WTC11 (cell line): ENCODE measurements around the gene MTA1. TPM values are rescaled to one million over a fixed set of nuclear protein-coding genes. Genes with fewer than 3 reads are reported as not detected.
A peak's percentile ranks its signal among the peaks of the same experiment; 100 is the strongest.

Experiments
- ATAC-seq: fragments of 200-7000 bp; cut with Tn5 transposase; 2 replicates; pipeline ENCODE4 v1.10.0; 2021; ENCODE audit warnings: mild to moderate bottlenecking, moderate library complexity
- CTCF ChIA-PET: fragments of 300-600 bp; sonication (Branson Sonifier 250); formaldehyde crosslinking; loops from one replicate; lab custom pipeline; 2021; ENCODE audit warnings: antibody characterized with exemption; lab: Charles Lee
- POLR2A ChIA-PET: fragments of 350-600 bp; sonication (Branson Sonifier 250); formaldehyde crosslinking; loops from one replicate; lab custom pipeline; 2021; ENCODE audit warnings: antibody characterized with exemption; lab: Charles Lee
- DNase-seq: peaks from one replicate; pipeline ENCODE4 v3.0.0; 2021; ENCODE audit warnings: low spot score
- H3K27ac Mint-ChIP-seq: 2 replicates; pipeline ENCODE4 v1.8.0; 2021; ENCODE audit warnings: mixed read lengths
- H3K27me3 Mint-ChIP-seq: 2 replicates; pipeline ENCODE4 v1.8.0; 2021; ENCODE audit warnings: low read depth, mild to moderate bottlenecking, moderate library complexity, mixed read lengths
- H3K36me3 Mint-ChIP-seq: 2 replicates; pipeline ENCODE4 v1.8.0; 2021; ENCODE audit warnings: mixed read lengths
- H3K4me1 Mint-ChIP-seq: 2 replicates; pipeline ENCODE4 v1.8.0; 2022; ENCODE audit warnings: mixed read lengths
- H3K4me3 Mint-ChIP-seq: 2 replicates; pipeline ENCODE4 v1.8.0; 2021; ENCODE audit warnings: mild to moderate bottlenecking, moderate library complexity, mixed read lengths
- H3K9me3 Mint-ChIP-seq: 2 replicates; pipeline ENCODE4 v1.8.0; 2021; ENCODE audit warnings: mixed read lengths
- ATF1 ChIP-seq: sonication (generic); formaldehyde crosslinking; IDR thresholded peaks from 2 replicates; pipeline ENCODE4 v1.8.1; 2023; ENCODE audit warnings: mild to moderate bottlenecking, moderate library complexity, missing genetic modification reagents
- CBFB ChIP-seq: sonication (generic); formaldehyde crosslinking; IDR thresholded peaks from 2 replicates; pipeline ENCODE4 v1.8.1; 2022; ENCODE audit warnings: mild to moderate bottlenecking, low read depth, missing genetic modification reagents
- CREB1 ChIP-seq: sonication (generic); formaldehyde crosslinking; IDR thresholded peaks from 2 replicates; pipeline ENCODE4 v1.8.0; 2023; ENCODE audit warnings: mild to moderate bottlenecking, missing genetic modification reagents
- ELF4 ChIP-seq: sonication (generic); formaldehyde crosslinking; IDR thresholded peaks from 2 replicates; pipeline ENCODE4 v1.8.1; 2022; ENCODE audit warnings: low read depth, mild to moderate bottlenecking, moderate library complexity, missing genetic modification reagents
- ESRRA ChIP-seq: sonication (generic); formaldehyde crosslinking; IDR thresholded peaks from 2 replicates; pipeline ENCODE4 v1.8.1; 2022; ENCODE audit warnings: mild to moderate bottlenecking, missing genetic modification reagents, borderline replicate concordance
- FOXJ3 ChIP-seq: sonication (generic); formaldehyde crosslinking; IDR thresholded peaks from 2 replicates; pipeline ENCODE4 v1.9.0; 2021; ENCODE audit warnings: missing genetic modification reagents, mild to moderate bottlenecking, borderline replicate concordance
- GABPB1 ChIP-seq: sonication (generic); formaldehyde crosslinking; IDR thresholded peaks from 2 replicates; pipeline ENCODE4 v1.8.1; 2023; ENCODE audit warnings: mild to moderate bottlenecking, missing genetic modification reagents
- GRHL2 ChIP-seq: fragments of 250-450 bp; sonication (Bioruptor Pico); IDR thresholded peaks from 2 replicates; pipeline ENCODE4 v1.8.0; 2022; ENCODE audit warnings: mild to moderate bottlenecking, moderate library complexity; ENCODE audit not compliant: insufficient replicate concordance, severe bottlenecking
- JAZF1 ChIP-seq: fragments of 250-450 bp; sonication (Bioruptor Pico); IDR thresholded peaks from 2 replicates; pipeline ENCODE4 v1.9.0; 2021; ENCODE audit warnings: moderate library complexity, mild to moderate bottlenecking, inconsistent platforms
- KAT7 ChIP-seq: sonication (generic); formaldehyde crosslinking; IDR thresholded peaks from 2 replicates; pipeline ENCODE4 v1.8.1; 2023; ENCODE audit warnings: missing genetic modification reagents, mild to moderate bottlenecking, borderline replicate concordance
- RELA ChIP-seq: sonication (generic); formaldehyde crosslinking; IDR thresholded peaks from 2 replicates; pipeline ENCODE4 v1.8.1; 2022; ENCODE audit warnings: missing genetic modification reagents, mild to moderate bottlenecking, borderline replicate concordance
- SMAD3 ChIP-seq: sonication (generic); formaldehyde crosslinking; IDR thresholded peaks from 2 replicates; pipeline ENCODE4 v1.8.0; 2022; ENCODE audit warnings: missing genetic modification reagents, mild to moderate bottlenecking, borderline replicate concordance
- SMAD4 ChIP-seq: sonication (generic); formaldehyde crosslinking; IDR thresholded peaks from 2 replicates; pipeline ENCODE4 v1.8.0; 2022; ENCODE audit warnings: mild to moderate bottlenecking, missing genetic modification reagents
- TP53 ChIP-seq: sonication (generic); formaldehyde crosslinking; IDR thresholded peaks from 2 replicates; pipeline ENCODE4 v1.8.1; 2023; ENCODE audit warnings: mild to moderate bottlenecking, missing genetic modification reagents
- ZBTB21 ChIP-seq: sonication (generic); formaldehyde crosslinking; IDR thresholded peaks from 2 replicates; pipeline ENCODE4 v1.8.1; 2023; ENCODE audit warnings: mild to moderate bottlenecking, missing genetic modification reagents, borderline replicate concordance
- ZNF121 ChIP-seq: sonication (generic); formaldehyde crosslinking; IDR thresholded peaks from 2 replicates; pipeline ENCODE4 v1.8.0; 2023; ENCODE audit warnings: missing genetic modification reagents
- total RNA-seq: library from RNA; stranded (reverse); gene quantifications from 3 replicates; pipeline ENCODE4 v1.2.3, GENCODE V29; 2021
- TF ChIP-seq, protein P1 (sequence below): sonication (generic); formaldehyde crosslinking; IDR thresholded peaks from 2 replicates; pipeline ENCODE4 v1.8.0; 2022; ENCODE audit warnings: mild to moderate bottlenecking, missing genetic modification reagents
- TF ChIP-seq, protein P2 (sequence below): sonication (generic); formaldehyde crosslinking; IDR thresholded peaks from 2 replicates; pipeline ENCODE4 v1.8.1; 2022; ENCODE audit warnings: low read depth, mild to moderate bottlenecking, moderate library complexity, missing genetic modification reagents, borderline replicate concordance
- TF ChIP-seq, protein P3 (sequence below): sonication (generic); formaldehyde crosslinking; IDR thresholded peaks from 2 replicates; pipeline ENCODE4 v1.8.1; 2023; ENCODE audit warnings: mild to moderate bottlenecking, missing genetic modification reagents
- TF ChIP-seq, protein P4 (sequence below): fragments of 250-450 bp; sonication (Bioruptor Pico); IDR thresholded peaks from 2 replicates; pipeline ENCODE4 v2.1.2; 2022; ENCODE audit warnings: mild to moderate bottlenecking, moderate library complexity
- TF ChIP-seq, protein P5 (sequence below): sonication (generic); formaldehyde crosslinking; IDR thresholded peaks from 2 replicates; pipeline ENCODE4 v1.8.0; 2023; ENCODE audit warnings: mild to moderate bottlenecking, missing genetic modification reagents
- TF ChIP-seq, protein P6 (sequence below): sonication (generic); formaldehyde crosslinking; IDR thresholded peaks from 2 replicates; pipeline ENCODE4 v1.8.1; 2023; ENCODE audit warnings: mild to moderate bottlenecking, missing genetic modification reagents, moderate library complexity

Gene MTA1
- total RNA-seq, 1 experiment from 2014 or later: 279 TPM

DNA sequence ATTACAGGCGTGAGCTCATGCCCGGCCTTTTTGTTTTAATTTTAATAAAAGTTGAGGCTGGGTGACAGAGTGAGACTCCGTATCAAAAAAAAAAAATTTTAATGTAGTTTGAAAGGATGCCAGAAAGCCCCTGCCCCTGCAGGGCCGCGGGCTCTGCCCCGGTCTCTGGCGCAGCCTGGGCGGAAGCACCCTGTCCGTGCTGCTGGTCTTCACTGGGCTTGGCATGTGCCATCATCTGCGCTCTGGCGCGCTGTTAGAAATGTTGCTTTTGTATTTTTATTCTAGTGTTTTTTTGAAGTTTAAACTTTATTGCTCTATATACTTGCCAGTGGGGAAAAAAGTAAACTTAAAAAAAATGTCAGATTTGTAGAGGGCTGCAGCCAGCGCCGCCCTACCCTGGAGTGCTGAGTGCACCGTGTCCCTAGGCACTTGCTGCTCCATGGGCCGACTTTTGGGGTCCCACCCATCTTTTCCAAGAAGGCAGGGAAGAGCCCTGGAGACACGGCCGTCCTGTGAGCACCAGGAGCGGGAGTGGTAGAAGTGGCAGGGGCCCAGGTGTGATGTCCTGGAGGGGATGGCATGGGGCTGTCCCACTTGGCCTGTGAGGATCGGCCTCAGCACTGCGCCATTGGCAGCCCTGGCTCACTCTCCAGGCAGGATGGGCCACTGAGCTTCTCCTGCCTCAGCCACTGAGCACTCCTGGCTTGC lies 4.0 kb downstream of the MTA1 start (continued):
- TF ChIP-seq, protein P1, sequence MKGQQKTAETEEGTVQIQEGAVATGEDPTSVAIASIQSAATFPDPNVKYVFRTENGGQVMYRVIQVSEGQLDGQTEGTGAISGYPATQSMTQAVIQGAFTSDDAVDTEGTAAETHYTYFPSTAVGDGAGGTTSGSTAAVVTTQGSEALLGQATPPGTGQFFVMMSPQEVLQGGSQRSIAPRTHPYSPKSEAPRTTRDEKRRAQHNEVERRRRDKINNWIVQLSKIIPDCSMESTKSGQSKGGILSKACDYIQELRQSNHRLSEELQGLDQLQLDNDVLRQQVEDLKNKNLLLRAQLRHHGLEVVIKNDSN: no peak

DNA sequence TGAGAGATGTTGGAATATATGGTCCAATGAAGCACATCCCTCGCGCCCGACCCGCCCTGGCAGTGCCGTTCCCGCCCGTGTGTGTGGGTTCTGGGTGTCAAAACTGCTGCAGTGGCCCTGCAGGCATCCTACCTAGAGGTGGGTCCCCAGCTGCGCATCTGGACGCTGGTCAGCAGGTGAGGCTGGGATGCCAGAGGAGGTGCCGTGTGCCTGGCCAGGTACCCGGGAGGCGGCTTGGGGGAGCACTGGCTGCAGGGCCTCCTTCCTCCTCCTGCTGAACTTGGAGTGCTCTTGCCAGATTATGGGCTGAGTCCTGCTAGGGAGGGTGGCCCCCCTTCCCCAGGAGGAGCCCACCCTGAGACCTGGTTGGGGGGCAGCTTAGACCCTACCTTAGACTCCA lies 5.2 kb downstream of the MTA1 start:
- Mint-ChIP-seq H3K27ac (no peak overlapping the region), H3K9me3 (0 out of 2 replicates have a peak, but pooled peaks cover 3% of the 10 kb centered on the region), H3K27me3 (no peaks in the 10 kb centered on the region), H3K4me3 (no peak overlapping the region), H3K36me3 (peaks cover 27% of the 10 kb centered on the region), H3K4me1 (peaks cover 18% of the 10 kb centered on the region)
- ChIA-PET CTCF (no interaction called here), POLR2A (no interaction called here)
- TF ChIP-seq, protein P2, sequence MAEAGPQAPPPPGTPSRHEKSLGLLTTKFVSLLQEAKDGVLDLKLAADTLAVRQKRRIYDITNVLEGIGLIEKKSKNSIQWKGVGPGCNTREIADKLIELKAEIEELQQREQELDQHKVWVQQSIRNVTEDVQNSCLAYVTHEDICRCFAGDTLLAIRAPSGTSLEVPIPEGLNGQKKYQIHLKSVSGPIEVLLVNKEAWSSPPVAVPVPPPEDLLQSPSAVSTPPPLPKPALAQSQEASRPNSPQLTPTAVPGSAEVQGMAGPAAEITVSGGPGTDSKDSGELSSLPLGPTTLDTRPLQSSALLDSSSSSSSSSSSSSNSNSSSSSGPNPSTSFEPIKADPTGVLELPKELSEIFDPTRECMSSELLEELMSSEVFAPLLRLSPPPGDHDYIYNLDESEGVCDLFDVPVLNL (CRISPR knock-in tag): no peak
- ATAC-seq (no peak), DNase-seq (no peak)

DNA sequence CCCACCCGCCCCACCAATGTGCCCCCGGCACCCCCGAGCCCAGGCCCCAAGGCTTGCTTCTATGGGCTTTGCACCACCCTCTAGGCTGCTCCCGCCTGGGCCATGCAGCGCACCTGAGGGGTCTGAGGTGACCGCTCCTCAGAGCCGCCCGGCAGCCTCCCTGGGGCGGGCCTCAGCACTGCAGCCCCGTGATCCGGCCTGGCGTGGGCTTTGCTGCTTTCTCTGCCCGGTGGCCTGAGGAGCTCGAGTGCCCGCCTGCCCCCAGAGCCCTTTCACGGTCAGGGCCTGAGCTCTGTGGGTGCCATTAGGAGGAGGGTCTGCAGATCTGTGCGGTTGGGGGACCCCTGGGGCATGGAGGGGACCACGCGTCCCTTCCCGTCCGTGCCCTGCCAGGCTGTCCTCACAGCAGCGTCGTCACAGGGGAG lies 6.2 kb downstream of the MTA1 start:
- H3K4me3 Mint-ChIP-seq: no peak overlapping the region
- CTCF ChIA-PET: no interaction called here
- ATAC-seq: no peak

DNA sequence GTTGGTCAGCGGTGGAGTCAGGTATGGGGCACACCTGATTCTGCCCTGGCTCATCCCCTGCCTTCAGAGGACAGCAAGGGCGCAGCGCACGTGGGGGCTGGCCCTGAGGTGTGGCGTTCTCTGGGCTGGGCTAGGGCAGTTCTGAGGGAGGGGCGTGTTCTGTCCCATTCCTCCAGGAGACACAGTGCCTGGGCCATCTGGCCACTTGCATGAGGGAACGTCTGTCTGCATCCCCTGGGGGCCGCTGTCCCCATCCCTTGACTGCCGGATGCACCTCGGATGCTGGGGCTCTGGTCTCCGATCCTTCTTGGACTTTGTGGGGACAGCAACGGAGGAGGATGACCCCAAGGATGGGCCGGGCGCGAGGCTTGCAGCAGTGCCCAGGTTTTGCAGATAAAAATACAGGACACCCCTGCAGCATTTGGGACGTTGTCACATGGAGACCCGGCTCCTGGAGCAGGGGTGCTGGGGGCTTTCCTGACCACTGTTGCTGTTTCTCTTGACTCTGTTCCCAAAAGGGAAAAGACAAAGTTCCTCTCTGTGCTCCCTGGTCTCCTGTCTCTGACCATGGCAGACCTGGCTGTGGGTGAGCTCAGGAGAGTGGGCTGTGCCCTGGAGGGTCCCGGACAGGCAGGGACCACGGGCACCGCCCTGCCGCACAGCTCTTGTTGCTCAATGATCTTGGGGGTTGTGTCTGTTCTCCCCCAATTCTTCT lies 6.9 kb downstream of the MTA1 start:
- CTCF ChIA-PET: no interaction called here
- Mint-ChIP-seq H3K9me3 (0 out of 2 replicates have a peak, but pooled peaks cover 3% of the 10 kb centered on the region), H3K4me1 (peaks cover 13% of the 10 kb centered on the region), H3K4me3 (no peak overlapping the region), H3K27ac (no peak overlapping the region), H3K27me3 (no peaks in the 10 kb centered on the region), H3K36me3 (peaks cover 41% of the 10 kb centered on the region)
- DNase-seq: no peak
- ATAC-seq: peak; percentile 33
- POLR2A ChIA-PET: no interaction called here
- TF ChIP-seq GRHL2 (CRISPR knock-in tag) (no peak), CBFB (CRISPR knock-in tag) (no peak), GABPB1 (CRISPR knock-in tag) (no peak), KAT7 (CRISPR knock-in tag) (no peak), ELF4 (no peak), SMAD3 (CRISPR knock-in tag) (no peak), ZBTB21 (no peak), ATF1 (CRISPR knock-in tag) (no peak), CREB1 (CRISPR knock-in tag) (no peak), SMAD4 (no peak)
- TF ChIP-seq, protein P3, sequence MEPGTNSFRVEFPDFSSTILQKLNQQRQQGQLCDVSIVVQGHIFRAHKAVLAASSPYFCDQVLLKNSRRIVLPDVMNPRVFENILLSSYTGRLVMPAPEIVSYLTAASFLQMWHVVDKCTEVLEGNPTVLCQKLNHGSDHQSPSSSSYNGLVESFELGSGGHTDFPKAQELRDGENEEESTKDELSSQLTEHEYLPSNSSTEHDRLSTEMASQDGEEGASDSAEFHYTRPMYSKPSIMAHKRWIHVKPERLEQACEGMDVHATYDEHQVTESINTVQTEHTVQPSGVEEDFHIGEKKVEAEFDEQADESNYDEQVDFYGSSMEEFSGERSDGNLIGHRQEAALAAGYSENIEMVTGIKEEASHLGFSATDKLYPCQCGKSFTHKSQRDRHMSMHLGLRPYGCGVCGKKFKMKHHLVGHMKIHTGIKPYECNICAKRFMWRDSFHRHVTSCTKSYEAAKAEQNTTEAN (CRISPR knock-in tag): no peak
- TF ChIP-seq, protein P4, sequence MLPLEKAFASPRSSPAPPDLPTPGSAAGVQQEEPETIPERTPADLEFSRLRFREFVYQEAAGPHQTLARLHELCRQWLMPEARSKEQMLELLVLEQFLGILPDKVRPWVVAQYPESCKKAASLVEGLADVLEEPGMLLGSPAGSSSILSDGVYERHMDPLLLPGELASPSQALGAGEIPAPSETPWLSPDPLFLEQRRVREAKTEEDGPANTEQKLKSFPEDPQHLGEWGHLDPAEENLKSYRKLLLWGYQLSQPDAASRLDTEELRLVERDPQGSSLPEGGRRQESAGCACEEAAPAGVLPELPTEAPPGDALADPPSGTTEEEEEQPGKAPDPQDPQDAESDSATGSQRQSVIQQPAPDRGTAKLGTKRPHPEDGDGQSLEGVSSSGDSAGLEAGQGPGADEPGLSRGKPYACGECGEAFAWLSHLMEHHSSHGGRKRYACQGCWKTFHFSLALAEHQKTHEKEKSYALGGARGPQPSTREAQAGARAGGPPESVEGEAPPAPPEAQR (CRISPR knock-in tag): no peak

More for the DNA sequence above, 6.2 kb downstream of the MTA1 start:
- POLR2A ChIA-PET: interaction anchor here (0.6 kb wide), 1 partner anchor 240 kb away, joined by 3 read pairs; no protein-coding TSS in a partner anchor
- no peak for DNase-seq
- Mint-ChIP-seq H3K27me3 (no peaks in the 10 kb centered on the region), H3K4me1 (peaks cover 16% of the 10 kb centered on the region), H3K27ac (no peak overlapping the region), H3K9me3 (0 out of 2 replicates have a peak, but pooled peaks cover 3% of the 10 kb centered on the region), H3K36me3 (peaks cover 37% of the 10 kb centered on the region)
- TF ChIP-seq ESRRA (CRISPR knock-in tag) (no peak), FOXJ3 (no peak), RELA (CRISPR knock-in tag) (no peak), ZNF121 (CRISPR knock-in tag) (no peak), TP53 (CRISPR knock-in tag) (no peak), JAZF1 (CRISPR knock-in tag) (no peak), KAT7 (CRISPR knock-in tag) (no peak)
- TF ChIP-seq, protein P5, sequence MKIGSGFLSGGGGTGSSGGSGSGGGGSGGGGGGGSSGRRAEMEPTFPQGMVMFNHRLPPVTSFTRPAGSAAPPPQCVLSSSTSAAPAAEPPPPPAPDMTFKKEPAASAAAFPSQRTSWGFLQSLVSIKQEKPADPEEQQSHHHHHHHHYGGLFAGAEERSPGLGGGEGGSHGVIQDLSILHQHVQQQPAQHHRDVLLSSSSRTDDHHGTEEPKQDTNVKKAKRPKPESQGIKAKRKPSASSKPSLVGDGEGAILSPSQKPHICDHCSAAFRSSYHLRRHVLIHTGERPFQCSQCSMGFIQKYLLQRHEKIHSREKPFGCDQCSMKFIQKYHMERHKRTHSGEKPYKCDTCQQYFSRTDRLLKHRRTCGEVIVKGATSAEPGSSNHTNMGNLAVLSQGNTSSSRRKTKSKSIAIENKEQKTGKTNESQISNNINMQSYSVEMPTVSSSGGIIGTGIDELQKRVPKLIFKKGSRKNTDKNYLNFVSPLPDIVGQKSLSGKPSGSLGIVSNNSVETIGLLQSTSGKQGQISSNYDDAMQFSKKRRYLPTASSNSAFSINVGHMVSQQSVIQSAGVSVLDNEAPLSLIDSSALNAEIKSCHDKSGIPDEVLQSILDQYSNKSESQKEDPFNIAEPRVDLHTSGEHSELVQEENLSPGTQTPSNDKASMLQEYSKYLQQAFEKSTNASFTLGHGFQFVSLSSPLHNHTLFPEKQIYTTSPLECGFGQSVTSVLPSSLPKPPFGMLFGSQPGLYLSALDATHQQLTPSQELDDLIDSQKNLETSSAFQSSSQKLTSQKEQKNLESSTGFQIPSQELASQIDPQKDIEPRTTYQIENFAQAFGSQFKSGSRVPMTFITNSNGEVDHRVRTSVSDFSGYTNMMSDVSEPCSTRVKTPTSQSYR (CRISPR knock-in tag): no peak
- TF ChIP-seq, protein P6, sequence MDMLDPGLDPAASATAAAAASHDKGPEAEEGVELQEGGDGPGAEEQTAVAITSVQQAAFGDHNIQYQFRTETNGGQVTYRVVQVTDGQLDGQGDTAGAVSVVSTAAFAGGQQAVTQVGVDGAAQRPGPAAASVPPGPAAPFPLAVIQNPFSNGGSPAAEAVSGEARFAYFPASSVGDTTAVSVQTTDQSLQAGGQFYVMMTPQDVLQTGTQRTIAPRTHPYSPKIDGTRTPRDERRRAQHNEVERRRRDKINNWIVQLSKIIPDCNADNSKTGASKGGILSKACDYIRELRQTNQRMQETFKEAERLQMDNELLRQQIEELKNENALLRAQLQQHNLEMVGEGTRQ (CRISPR knock-in tag): no peak
